HEK293T (cell line): ENCODE results near the gene ACTRT2.

Experiments used
- FOXA1 ChIP-seq: fragments of 450-650 bp; IDR thresholded peaks from 2 replicates; pipeline ENCODE4 v1.6.1; 2016; ENCODE audit warnings: mild to moderate bottlenecking
- FOXK2 ChIP-seq: fragments of 450-650 bp; IDR thresholded peaks from 2 replicates; pipeline ENCODE4 v1.6.1; 2016; ENCODE audit warnings: mild to moderate bottlenecking
- FOXM1 ChIP-seq: fragments of 450-650 bp; IDR thresholded peaks from 2 replicates; pipeline ENCODE4 v1.6.1; 2017; ENCODE audit warnings: mild to moderate bottlenecking, borderline replicate concordance
- L3MBTL2 ChIP-seq: fragments of 450-650 bp; conservative IDR thresholded peaks from 2 replicates; pipeline ENCODE4 v1.6.1; 2016; ENCODE audit warnings: mild to moderate bottlenecking
- NFRKB ChIP-seq: fragments of 450-650 bp; IDR thresholded peaks from 2 replicates; pipeline ENCODE4 v1.6.1; 2016; ENCODE audit warnings: mild to moderate bottlenecking, moderate library complexity
- SP1 ChIP-seq: fragments of 450-650 bp; IDR thresholded peaks from 2 replicates; pipeline ENCODE4 v1.6.1; 2017
- SUZ12 ChIP-seq: fragments of 450-650 bp; IDR thresholded peaks from 2 replicates; pipeline ENCODE4 v1.6.1; 2016; ENCODE audit warnings: mild to moderate bottlenecking
- TARDBP ChIP-seq: fragments of 450-650 bp; IDR thresholded peaks from 2 replicates; pipeline ENCODE4 v1.6.1; 2016
- ZNF384 ChIP-seq: fragments of 450-650 bp; IDR thresholded peaks from 2 replicates; pipeline ENCODE4 v1.6.1; 2016

- TF ChIP-seq FOXM1 (no peak), FOXK2 (no peak), L3MBTL2 (peak; percentile 54), FOXA1 (no peak), TARDBP (no peak), ZNF384 (no peak), SP1 (no peak), NFRKB (no peak), SUZ12 (no peak)
These were observed 47.5 kb downstream of the ACTRT2 start, which contains the start of gene PRDM16 for GRCh38 chr1:3068564-3069431.
